Stimulated activated CD4-positive, alpha-beta T cell treated with anti-CD3 and anti-CD28 coated beads, Interleukin-15, amount 100 ng/mL, for 48 hours (primary cell): ENCODE data around the gene HMGA1.
"Not testable (repeated sequence)": the region's sequence is repeated elsewhere in the genome, so short reads cannot be mapped to it uniquely, and the experiment has no call there.

Source experiments
- DNase-seq, 2 donors: peaks; one replicate each; pipeline ENCODE4 v3.0.0-alpha.2; 2020; ENCODE audit warnings: low read depth in 2 of 2

HMGA1 gene

GRCh38 chr6:34260576-34261267, 24.0 kb downstream of the HMGA1 start:
- no peak for DNase-seq

- DNase-seq, result not testable (repeated sequence)
Observed at GRCh38 chr6:34263484-34263883, 26.8 kb downstream of the HMGA1 start.

DNA sequence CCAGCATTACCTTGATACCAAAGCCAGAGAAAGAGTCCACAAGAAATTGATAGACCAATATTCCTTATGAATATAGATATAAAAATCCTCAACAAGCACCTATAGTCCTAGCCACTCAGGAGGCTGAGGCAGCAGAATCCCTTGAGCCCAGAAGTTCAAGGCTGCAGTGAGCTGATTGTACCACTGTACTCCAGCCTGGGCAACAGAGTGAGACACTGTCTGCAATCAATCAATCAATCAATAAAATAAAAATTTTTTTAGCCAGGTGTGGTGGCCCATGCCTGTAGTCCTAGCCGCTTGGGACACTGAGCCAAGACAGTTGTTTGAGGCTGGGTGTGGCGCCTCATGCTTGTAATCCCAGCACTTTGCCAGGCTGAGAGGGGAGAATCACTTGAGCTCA, 31.1 kb downstream of the HMGA1 start:
- DNase-seq, result no peak

- DNase-seq, result not testable (repeated sequence)
Observed at GRCh38 chr6:34269132-34269531, 32.5 kb downstream of the HMGA1 start.

GRCh38 chr6:34269658-34270341, 33.1 kb downstream of the HMGA1 start:
- DNase-seq, result not testable (repeated sequence)

- DNase-seq, result no peak
Observed at GRCh38 chr6:34272013-34272926, 35.6 kb downstream of the HMGA1 start.

- no peak for DNase-seq
Observed at GRCh38 chr6:34273242-34273805, 36.7 kb downstream of the HMGA1 start.

GRCh38 chr6:34274129-34274528, 37.5 kb downstream of the HMGA1 start:
- DNase-seq, result no peak

GRCh38 chr6:34275128-34275804, 38.6 kb downstream of the HMGA1 start:
- no peak for DNase-seq

DNA sequence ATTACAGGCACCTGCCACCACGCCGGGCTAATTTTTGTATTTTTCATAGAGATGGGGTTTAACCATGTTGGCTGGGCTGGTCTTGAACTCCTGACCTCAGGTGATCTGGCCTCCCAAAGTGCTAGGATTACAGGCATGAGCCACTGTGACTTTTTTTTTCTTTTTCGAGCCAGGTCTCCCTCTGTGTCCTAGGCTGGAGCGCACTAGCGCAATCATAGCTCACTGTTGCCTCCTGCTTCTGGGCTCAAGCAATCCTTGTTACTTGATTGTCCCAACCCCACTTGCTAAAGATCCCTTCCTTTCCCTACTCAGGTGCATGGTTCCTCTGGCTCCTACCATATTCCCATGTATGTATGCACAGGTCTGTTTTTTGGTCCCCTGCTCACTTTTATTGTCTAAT, 39.5 kb downstream of the HMGA1 start:
- no peak for DNase-seq

- no peak for DNase-seq
Observed at GRCh38 chr6:34276881-34277762, 40.4 kb downstream of the HMGA1 start.

DNA sequence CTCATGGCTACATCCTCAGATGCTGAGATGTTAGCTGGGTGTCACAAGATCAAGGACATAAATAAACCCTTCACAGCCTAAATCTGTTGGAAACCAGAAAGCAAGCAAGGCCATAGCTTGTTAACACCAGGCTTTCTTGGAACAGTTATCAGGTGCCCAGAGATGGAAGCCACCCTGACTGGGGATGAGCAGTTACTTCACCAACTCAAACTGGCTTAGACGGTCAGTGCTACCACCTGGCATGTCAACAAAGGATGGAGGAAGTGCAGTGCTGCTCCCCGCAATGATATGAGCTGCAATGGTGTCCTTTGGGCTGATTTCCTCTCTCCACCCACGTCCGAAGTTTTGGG, 41.1 kb downstream of the HMGA1 start:
- DNase-seq, result no peak

DNA sequence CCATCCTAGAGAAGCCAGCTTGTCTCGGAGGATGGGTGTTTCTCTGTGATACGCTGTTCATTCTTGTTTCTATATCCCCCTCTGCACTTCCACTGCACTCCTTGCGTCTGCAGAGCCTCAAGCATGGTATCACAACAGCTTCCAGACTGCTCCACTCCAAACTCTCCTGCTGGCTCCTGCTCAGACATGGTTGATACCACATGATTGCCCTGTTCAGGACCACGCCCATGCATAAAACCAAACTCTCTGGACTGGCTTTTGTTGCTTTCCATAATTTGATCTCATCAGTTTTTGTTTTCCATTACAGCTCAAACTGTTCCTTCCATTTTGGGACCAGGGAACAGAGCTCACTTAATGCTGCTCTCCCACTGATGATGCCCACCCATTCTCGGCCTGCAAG, 42.2 kb downstream of the HMGA1 start:
- DNase-seq, result no peak

- DNase-seq, result no peak
Observed at GRCh38 chr6:34280216-34280615, 43.5 kb downstream of the HMGA1 start.

- no peak for DNase-seq
Observed at GRCh38 chr6:34281702-34282334, 45.1 kb downstream of the HMGA1 start.

DNA sequence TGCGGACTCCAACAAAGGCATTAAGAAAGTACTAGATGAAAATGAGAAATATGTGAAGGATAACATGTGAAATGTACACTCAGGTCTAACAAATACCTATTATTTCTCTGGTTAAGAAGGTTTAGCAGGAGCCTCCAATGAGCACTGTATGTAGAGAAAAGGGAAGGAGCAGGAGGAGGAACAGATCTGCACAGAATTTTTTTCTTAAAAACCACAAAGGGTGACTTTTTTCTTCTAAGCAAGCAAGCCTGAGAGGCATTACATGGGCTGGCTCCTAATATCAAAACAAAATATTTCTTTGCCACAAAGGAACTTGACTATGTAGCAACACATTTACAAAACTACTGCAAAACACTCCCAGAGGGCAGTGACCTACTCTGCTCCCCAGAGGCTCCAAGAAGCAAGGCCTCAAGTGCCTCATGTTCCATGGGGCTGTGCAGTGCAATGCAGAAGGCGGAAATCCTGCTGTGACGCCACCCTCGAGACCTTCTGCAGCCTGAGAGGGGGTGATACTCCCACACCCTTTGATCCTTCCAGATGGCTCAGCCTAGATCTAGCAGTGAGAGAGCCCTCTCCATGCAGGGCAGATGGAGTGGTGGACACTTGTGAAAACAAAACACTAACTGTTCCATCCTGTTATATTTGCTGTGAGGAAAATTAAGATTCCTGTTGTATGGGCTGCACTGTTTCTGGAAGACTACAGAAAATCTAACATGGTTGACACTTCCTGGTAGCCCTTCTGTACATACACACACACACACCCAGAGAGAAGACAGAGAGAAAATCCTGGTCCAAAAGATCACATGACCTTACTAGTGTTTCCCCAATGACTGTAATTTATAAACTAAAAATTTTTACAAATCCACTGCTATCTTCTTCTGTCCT, 48.1 kb downstream of the HMGA1 start:
- DNase-seq, result no peak

DNA sequence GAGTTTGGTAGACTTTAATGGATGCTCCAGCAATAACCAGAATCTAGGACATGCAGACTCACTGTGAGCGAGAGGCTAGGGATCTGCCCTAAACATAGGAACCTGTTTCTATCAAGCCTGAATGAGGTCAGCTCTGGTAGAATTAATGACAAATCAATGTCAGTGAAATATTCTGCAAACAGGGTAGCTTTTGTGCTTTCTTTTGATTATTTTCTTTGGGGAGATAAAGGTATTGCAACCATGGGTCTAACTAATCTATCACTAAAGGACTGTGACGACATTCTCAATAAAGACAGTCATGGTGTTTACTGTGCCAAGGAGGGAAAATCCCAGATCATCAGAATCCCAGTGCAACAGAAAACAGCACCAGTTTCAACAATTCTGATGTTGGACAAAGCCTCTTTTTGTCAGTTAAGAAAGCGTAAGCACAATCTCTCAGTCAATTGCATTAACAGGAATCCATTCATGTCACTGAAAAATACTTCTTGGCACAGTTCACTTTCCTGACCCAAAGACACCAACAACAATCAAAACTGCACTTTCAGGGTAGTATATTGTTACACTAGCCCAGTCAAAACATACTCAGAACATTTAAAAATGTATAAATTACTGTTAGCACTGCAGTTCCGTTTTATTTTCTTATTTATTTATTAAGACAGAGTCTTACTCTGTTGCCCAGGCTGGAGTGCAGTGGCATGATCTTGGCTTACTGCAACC, 48.9 kb downstream of the HMGA1 start:
- DNase-seq, result no peak

GRCh38 chr6:34288581-34288980, 51.9 kb downstream of the HMGA1 start:
- DNase-seq, result no peak

DNA sequence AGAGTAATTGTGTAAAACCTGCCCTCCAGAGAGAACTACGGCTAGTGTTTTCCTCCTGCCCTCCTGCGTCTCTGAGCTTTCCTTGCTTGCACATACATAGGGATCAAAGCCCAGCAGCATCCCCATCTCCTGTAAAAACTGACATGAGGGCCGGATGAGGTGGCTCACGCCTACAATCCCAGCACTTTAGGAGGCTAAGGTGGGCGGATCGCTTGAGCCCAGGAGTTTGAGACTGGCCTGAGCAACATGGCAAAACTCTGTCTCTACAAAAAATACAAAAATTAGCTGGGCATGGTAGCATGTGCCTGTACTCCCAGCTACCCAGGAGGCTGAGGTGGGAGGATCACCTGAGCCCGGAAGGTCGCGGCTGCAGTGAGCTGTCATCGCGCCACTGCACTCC, 52.5 kb downstream of the HMGA1 start:
- no peak for DNase-seq
